Endometrium (tissue), 2 donors: Measurements from ENCODE around the gene SLC27A1.
"Not testable (repeated sequence)": the region's sequence is repeated elsewhere in the genome, so short reads cannot be mapped to it uniquely, and the experiment has no call there.

Source experiments
- FAIRE-seq: peaks from 2 replicates; lab custom pipeline; 2012; peaks lifted over from hg19 to GRCh38; lab: Jason Lieb, UNC
- donor health status: control.
- donor health status: control.

The SLC27A1 gene

GRCh38 chr19:17539238-17540117 is 69.2 kb downstream of the SLC27A1 start:
- FAIRE-seq = no peak

GRCh38 chr19:17540174-17540573 is 69.8 kb downstream of the SLC27A1 start:
- no peak for FAIRE-seq

GRCh38 chr19:17541184-17541759 is 70.9 kb downstream of the SLC27A1 start:
- no peak for FAIRE-seq

GRCh38 chr19:17542042-17542441 is 71.7 kb downstream of the SLC27A1 start:
- FAIRE-seq = no peak

GRCh38 chr19:17542793-17543582 is 72.7 kb downstream of the SLC27A1 start:
- no peak for FAIRE-seq

- FAIRE-seq = no peak
Measured at GRCh38 chr19:17543986-17544385, 73.7 kb downstream of the SLC27A1 start.

- FAIRE-seq = no peak
Measured at GRCh38 chr19:17544418-17544817, 74.1 kb downstream of the SLC27A1 start.

GRCh38 chr19:17548145-17548544 is 77.8 kb downstream of the SLC27A1 start:
- no peak for FAIRE-seq

- FAIRE-seq = no peak
Measured at GRCh38 chr19:17549085-17549740, 78.9 kb downstream of the SLC27A1 start.

- no peak for FAIRE-seq
Measured at GRCh38 chr19:17550076-17550667, 79.8 kb downstream of the SLC27A1 start.

- not testable (repeated sequence) for FAIRE-seq
Measured at GRCh38 chr19:17552735-17553134, 82.4 kb downstream of the SLC27A1 start.

- peak; percentile 89 for FAIRE-seq
Measured at GRCh38 chr19:17553256-17553655, 82.9 kb downstream of the SLC27A1 start.

- no peak for FAIRE-seq
Measured at GRCh38 chr19:17554968-17555479, 84.7 kb downstream of the SLC27A1 start.

- peak; percentile 69 for FAIRE-seq
Measured at GRCh38 chr19:17555480-17555928, 85.2 kb downstream of the SLC27A1 start, which contains the start of gene COLGALT1. TSS of gene COLGALT1 (plus strand) at chr19:17555649. CDS start at chr19:17555714, 65 bp downstream.
